Esophagus muscularis mucosa (tissue), 4 donors: Measurements from ENCODE around the gene RHBDD3. TPM values are rescaled to one million over a fixed set of nuclear protein-coding genes. Genes with fewer than 3 reads are reported as not detected.

Experiments
- DNase-seq: peaks from one replicate; pipeline ENCODE4 v3.0.0-alpha.2; 2017; ENCODE audit errors: extremely low spot score
- H3K27ac ChIP-seq, 4 donors: fragments of 200-600 bp; sonication (generic); replicated peaks in 1 of 4; 1 replicate in 3 of 4; 2 replicates in 1 of 4; pipeline ENCODE4 v1.5.1; 2016 to 2019; ENCODE audit warnings: mild to moderate bottlenecking in 1 of 4
- H3K27me3 ChIP-seq, 4 donors: fragments of 200-600 bp; sonication (generic); one replicate each; pipeline versions ENCODE4 v1.5.1 to v1.6.0; 2016 to 2019
- H3K36me3 ChIP-seq, 4 donors: fragments of 200-600 bp; sonication (generic); one replicate each; pipeline ENCODE4 v1.5.1; 2016 to 2019
- H3K4me1 ChIP-seq, 4 donors: fragments of 200-600 bp; sonication (generic); one replicate each; pipeline ENCODE4 v1.5.1; 2016 to 2019
- H3K4me3 ChIP-seq, 4 donors: fragments of 200-600 bp; sonication (generic); 1 replicate in 2 of 4; 2 replicates in 2 of 4; pipeline ENCODE4 v1.5.1; 2016 to 2019; ENCODE audit warnings: mild to moderate bottlenecking in 4 of 4, moderate library complexity in 1 of 4
- H3K9me3 ChIP-seq, 4 donors: fragments of 200-600 bp; sonication (generic); 1 replicate in 3 of 4; 2 replicates in 1 of 4; pipeline ENCODE4 v1.5.1; 2016 to 2019
- EP300 ChIP-seq: sonication (generic); formaldehyde crosslinking; IDR thresholded peaks from one replicate; pipeline ENCODE4 v1.6.1; 2017; ENCODE audit warnings: antibody characterized with exemption
- POLR2A ChIP-seq: fragments of 450-650 bp; IDR thresholded peaks from one replicate; pipeline ENCODE4 v1.6.1; 2017; ENCODE audit warnings: antibody characterized with exemption, moderate library complexity, mild to moderate bottlenecking, low read depth
- POLR2AphosphoS5 ChIP-seq, 2 donors: sonication (generic); formaldehyde crosslinking; IDR thresholded peaks; one replicate each; pipeline ENCODE4 v1.6.1; 2017; ENCODE audit warnings: antibody characterized with exemption in 2 of 2
- WGBS: methylation state at CpG from one replicate; pipeline ENCODE4 v1.1.5; 2018; 5-methylcytosine and 5-hydroxymethylcytosine counted together
- intact Hi-C: fragments of 100-400 bp; cut with DNase I; formaldehyde crosslinking; loops from one replicate; pipeline ENCODE4 v1.15.1; 2023
- total RNA-seq, 4 donors: library from RNA; depleted of rRNA; stranded (reverse); fragments of >200 nt; gene quantifications; one replicate each; pipeline versions ENCODE4 v1.1.0 to v1.2.1, GENCODE V29; 2016
- TF ChIP-seq, protein P1 (sequence below), 3 experiments: fragments of 200-600 bp in 2 of 3; fragments of 450-650 bp in 1 of 3; sonication (generic) in 2 of 3; IDR thresholded peaks; one replicate each; pipeline ENCODE4 v1.5.1; 2017 to 2019; ENCODE audit warnings: antibody characterized with exemption in 3 of 3, mild to moderate bottlenecking in 2 of 3, moderate library complexity in 1 of 3

RHBDD3 gene
- total RNA-seq, 4 donors from 2014 or later, result 12.6 to 23.5 (median 20.7) TPM

DNA sequence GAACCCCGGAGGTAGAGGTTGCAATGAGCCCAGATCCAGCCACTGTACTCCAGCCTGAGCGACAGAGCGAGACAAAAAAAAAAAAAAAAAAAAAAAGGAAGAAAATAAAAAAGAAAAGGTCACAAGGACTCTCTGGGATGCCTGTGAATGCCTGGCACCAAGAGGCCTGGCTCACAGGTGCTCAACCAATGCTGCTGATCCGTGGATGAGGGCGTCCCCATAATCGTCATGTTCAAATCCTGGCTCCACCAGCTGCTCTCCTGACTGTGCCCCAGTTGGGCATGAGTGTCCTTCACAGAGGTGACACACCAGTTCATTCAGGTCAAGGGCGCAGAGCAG lies 38.0 kb upstream of the RHBDD3 start:
- WGBS, result 44% methylated on average over 7 of the region's 7 CpGs

GRCh38 chr22:29302681-29303465 lies 35.1 kb upstream of the RHBDD3 start:
- intact Hi-C loops, result no loop called here
- no peaks in the 10 kb centered on the region for H3K27me3 ChIP-seq
- H3K27ac ChIP-seq, result peak overlapping the region in 2 of 4 donors; percentile 6 to 44
- WGBS, result 50% methylated on average over 12 of the region's 13 CpGs
- TF ChIP-seq, protein P1, sequence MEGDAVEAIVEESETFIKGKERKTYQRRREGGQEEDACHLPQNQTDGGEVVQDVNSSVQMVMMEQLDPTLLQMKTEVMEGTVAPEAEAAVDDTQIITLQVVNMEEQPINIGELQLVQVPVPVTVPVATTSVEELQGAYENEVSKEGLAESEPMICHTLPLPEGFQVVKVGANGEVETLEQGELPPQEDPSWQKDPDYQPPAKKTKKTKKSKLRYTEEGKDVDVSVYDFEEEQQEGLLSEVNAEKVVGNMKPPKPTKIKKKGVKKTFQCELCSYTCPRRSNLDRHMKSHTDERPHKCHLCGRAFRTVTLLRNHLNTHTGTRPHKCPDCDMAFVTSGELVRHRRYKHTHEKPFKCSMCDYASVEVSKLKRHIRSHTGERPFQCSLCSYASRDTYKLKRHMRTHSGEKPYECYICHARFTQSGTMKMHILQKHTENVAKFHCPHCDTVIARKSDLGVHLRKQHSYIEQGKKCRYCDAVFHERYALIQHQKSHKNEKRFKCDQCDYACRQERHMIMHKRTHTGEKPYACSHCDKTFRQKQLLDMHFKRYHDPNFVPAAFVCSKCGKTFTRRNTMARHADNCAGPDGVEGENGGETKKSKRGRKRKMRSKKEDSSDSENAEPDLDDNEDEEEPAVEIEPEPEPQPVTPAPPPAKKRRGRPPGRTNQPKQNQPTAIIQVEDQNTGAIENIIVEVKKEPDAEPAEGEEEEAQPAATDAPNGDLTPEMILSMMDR (IDR thresholded peaks at IDR 0.05), result peak in 1 of 3 experiments; percentile 8
- no peak for TF ChIP-seq POLR2A
- TF ChIP-seq EP300, result no peak
- no peak for TF ChIP-seq POLR2AphosphoS5 (IDR thresholded peaks at IDR 0.05)
- H3K4me1 ChIP-seq, result peaks cover 13 to 36% (median 32%) of the 10 kb centered on the region in 4 donors
- peaks cover 29 to 41% (median 36%) of the 10 kb centered on the region in 4 donors for H3K36me3 ChIP-seq
- H3K9me3 ChIP-seq, result no peaks in the 10 kb centered on the region
- DNase-seq, result no peak
- H3K4me3 ChIP-seq, result no peak overlapping the region

More for the DNA sequence above, 38.0 kb upstream of the RHBDD3 start:
- H3K9me3 ChIP-seq, result no peaks in the 10 kb centered on the region
- H3K27me3 ChIP-seq, result no peaks in the 10 kb centered on the region
- peaks cover 42 to 65% (median 61%) of the 10 kb centered on the region in 4 donors for H3K4me1 ChIP-seq
- H3K4me3 ChIP-seq, result peak overlapping the region; percentile 88 to 99 (median 96)
- no peak for TF ChIP-seq EP300
- TF ChIP-seq, protein P1 (IDR thresholded peaks at IDR 0.05), result no peak
- TF ChIP-seq POLR2AphosphoS5 (IDR thresholded peaks at IDR 0.05), result no peak
- no peak for TF ChIP-seq POLR2A
- peaks cover 1 to 11% (median 7%) of the 10 kb centered on the region in 4 donors for H3K36me3 ChIP-seq
- intact Hi-C loops, result loop anchor here (1.0 to 2.0 kb wide), 3 partner anchors 37 to 83 kb away; partner anchors contain the start of genes AP1B1 and EWSR1
- H3K27ac ChIP-seq, result peak overlapping the region; percentile 45 to 95 (median 92)
- no peak for DNase-seq

- TF ChIP-seq EP300 (no peak), POLR2AphosphoS5 (IDR thresholded peaks at IDR 0.05) (no peak), POLR2A (no peak)
- TF ChIP-seq, protein P1 (IDR thresholded peaks at IDR 0.05), result no peak
- H3K27me3 ChIP-seq, result no peaks in the 10 kb centered on the region
- no peaks in the 10 kb centered on the region for H3K9me3 ChIP-seq
- intact Hi-C loops, result no loop called here
- H3K36me3 ChIP-seq, result peaks cover 34 to 46% (median 42%) of the 10 kb centered on the region in 4 donors
- peaks cover 8 to 30% (median 26%) of the 10 kb centered on the region in 4 donors for H3K4me1 ChIP-seq
- no peak for DNase-seq
- WGBS, result 45% methylated on average over 2 of the region's 2 CpGs
- H3K27ac ChIP-seq, result peak overlapping the region in 2 of 4 donors; percentile 6 to 44
- no peak overlapping the region for H3K4me3 ChIP-seq
These were observed 34.6 kb upstream of the RHBDD3 start for GRCh38 chr22:29302402-29302680.

DNA sequence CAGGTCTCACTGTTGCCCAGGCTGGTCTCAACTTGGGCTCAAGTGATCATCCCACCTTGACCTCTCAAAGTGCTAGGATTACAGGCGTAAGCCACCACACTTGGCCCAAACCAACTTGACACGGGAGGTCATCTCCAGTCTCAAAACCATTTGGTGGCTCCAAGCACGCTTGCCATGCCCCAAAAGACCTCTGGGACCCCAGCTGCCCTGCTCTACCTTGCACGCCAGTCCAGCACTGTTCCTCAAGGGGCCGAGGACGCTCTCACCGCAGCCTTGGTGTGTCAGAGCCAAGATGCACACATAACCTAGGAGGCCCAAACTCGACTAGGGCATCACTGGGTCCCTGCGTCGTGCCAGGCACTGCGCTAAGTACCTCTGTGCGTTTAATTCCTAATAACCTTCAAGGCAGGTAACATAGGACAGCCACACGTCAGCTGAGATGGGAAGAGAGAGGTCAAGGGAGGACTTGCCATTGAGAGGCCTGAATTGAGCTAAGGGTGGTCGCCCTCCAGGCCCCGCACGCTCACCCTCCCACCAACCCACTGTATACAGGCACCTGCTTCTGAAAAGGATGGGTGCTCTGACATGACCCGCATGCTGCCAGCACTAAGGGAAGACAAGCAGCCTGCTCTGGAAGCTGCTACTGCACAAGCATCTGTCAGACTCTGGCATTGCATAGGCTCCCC lies 34.1 kb upstream of the RHBDD3 start:
- H3K27ac ChIP-seq, result peak overlapping the region in 2 of 4 donors; percentile 6 to 44
- intact Hi-C loops, result no loop called here
- H3K4me3 ChIP-seq, result no peak overlapping the region
- DNase-seq, result no peak
- no peaks in the 10 kb centered on the region for H3K9me3 ChIP-seq
- no peaks in the 10 kb centered on the region for H3K27me3 ChIP-seq
- peaks cover 39 to 51% (median 46%) of the 10 kb centered on the region in 4 donors for H3K36me3 ChIP-seq
- 89% methylated on average over 16 of the region's 17 CpGs for WGBS
- TF ChIP-seq, protein P1 (IDR thresholded peaks at IDR 0.05), result no peak
- TF ChIP-seq EP300, result no peak
- no peak for TF ChIP-seq POLR2A
- peaks cover 8 to 29% (median 26%) of the 10 kb centered on the region in 4 donors for H3K4me1 ChIP-seq
